WTC11 (cell line): Measurements from ENCODE around the gene PLSCR4. TPM values are rescaled to one million over a fixed set of nuclear protein-coding genes. Genes with fewer than 3 reads are reported as not detected.
"Not testable (repeated sequence)": the region's sequence is repeated elsewhere in the genome, so short reads cannot be mapped to it uniquely, and the experiment has no call there.

Experiments used
- ATAC-seq: fragments of 200-7000 bp; cut with Tn5 transposase; 2 replicates; pipeline ENCODE4 v1.10.0; 2021; ENCODE audit warnings: mild to moderate bottlenecking, moderate library complexity
- CTCF ChIA-PET: fragments of 300-600 bp; sonication (Branson Sonifier 250); formaldehyde crosslinking; loops from one replicate; lab custom pipeline; 2021; ENCODE audit warnings: antibody characterized with exemption; lab: Charles Lee
- POLR2A ChIA-PET: fragments of 350-600 bp; sonication (Branson Sonifier 250); formaldehyde crosslinking; loops from one replicate; lab custom pipeline; 2021; ENCODE audit warnings: antibody characterized with exemption; lab: Charles Lee
- DNase-seq: peaks from one replicate; pipeline ENCODE4 v3.0.0; 2021; ENCODE audit warnings: low spot score
- H3K27ac Mint-ChIP-seq: 2 replicates; pipeline ENCODE4 v1.8.0; 2021; ENCODE audit warnings: mixed read lengths
- H3K27me3 Mint-ChIP-seq: 2 replicates; pipeline ENCODE4 v1.8.0; 2021; ENCODE audit warnings: low read depth, mild to moderate bottlenecking, moderate library complexity, mixed read lengths
- H3K36me3 Mint-ChIP-seq: 2 replicates; pipeline ENCODE4 v1.8.0; 2021; ENCODE audit warnings: mixed read lengths
- H3K4me1 Mint-ChIP-seq: 2 replicates; pipeline ENCODE4 v1.8.0; 2022; ENCODE audit warnings: mixed read lengths
- H3K4me3 Mint-ChIP-seq: 2 replicates; pipeline ENCODE4 v1.8.0; 2021; ENCODE audit warnings: mild to moderate bottlenecking, moderate library complexity, mixed read lengths
- H3K9me3 Mint-ChIP-seq: 2 replicates; pipeline ENCODE4 v1.8.0; 2021; ENCODE audit warnings: mixed read lengths
- CDX4 ChIP-seq: fragments of 250-450 bp; sonication (Bioruptor Pico); IDR thresholded peaks from 2 replicates; pipeline ENCODE4 v1.9.0; 2021; ENCODE audit warnings: moderate library complexity, mild to moderate bottlenecking, inconsistent platforms, borderline replicate concordance
- ESRRA ChIP-seq: sonication (generic); formaldehyde crosslinking; IDR thresholded peaks from 2 replicates; pipeline ENCODE4 v1.8.1; 2022; ENCODE audit warnings: mild to moderate bottlenecking, missing genetic modification reagents, borderline replicate concordance
- HMGA2 ChIP-seq: fragments of 250-450 bp; sonication (Bioruptor Pico); IDR thresholded peaks from 2 replicates; pipeline ENCODE4 v1.4.0; 2021; ENCODE audit warnings: mild to moderate bottlenecking, moderate library complexity
- IRF2 ChIP-seq: sonication (generic); formaldehyde crosslinking; IDR thresholded peaks from 2 replicates; pipeline ENCODE4 v1.8.0; 2022; ENCODE audit warnings: low read depth, missing genetic modification reagents, borderline replicate concordance
- MYBL2 ChIP-seq: sonication (generic); formaldehyde crosslinking; IDR thresholded peaks from 2 replicates; pipeline ENCODE4 v1.8.1; 2023; ENCODE audit warnings: mild to moderate bottlenecking, moderate library complexity, missing genetic modification reagents
- NR3C1 ChIP-seq: sonication (generic); formaldehyde crosslinking; conservative IDR thresholded peaks from 2 replicates; pipeline ENCODE4 v1.8.1; 2023; ENCODE audit warnings: low read depth, mild to moderate bottlenecking, missing genetic modification reagents
- PREB ChIP-seq: sonication (generic); formaldehyde crosslinking; IDR thresholded peaks from 2 replicates; pipeline ENCODE4 v1.8.1; 2022; ENCODE audit warnings: mild to moderate bottlenecking, missing genetic modification reagents, moderate library complexity, borderline replicate concordance
- STAT6 ChIP-seq: sonication (generic); formaldehyde crosslinking; conservative IDR thresholded peaks from 2 replicates; pipeline ENCODE4 v1.8.1; 2023; ENCODE audit warnings: mild to moderate bottlenecking, low read depth, missing genetic modification reagents, moderate library complexity
- USF1 ChIP-seq: sonication (generic); formaldehyde crosslinking; IDR thresholded peaks from 2 replicates; pipeline ENCODE4 v1.8.0; 2022; ENCODE audit warnings: mild to moderate bottlenecking, missing genetic modification reagents
- ZNF121 ChIP-seq: sonication (generic); formaldehyde crosslinking; IDR thresholded peaks from 2 replicates; pipeline ENCODE4 v1.8.0; 2023; ENCODE audit warnings: missing genetic modification reagents
- ZNF425 ChIP-seq: fragments of 250-450 bp; sonication (Bioruptor Pico); conservative IDR thresholded peaks from 2 replicates; pipeline ENCODE4 v1.9.0; 2021; ENCODE audit warnings: mild to moderate bottlenecking
- ZSCAN18 ChIP-seq: fragments of 250-450 bp; sonication (Bioruptor Pico); IDR thresholded peaks from 2 replicates; pipeline ENCODE4 v2.1.2; 2022; ENCODE audit warnings: mild to moderate bottlenecking, moderate library complexity
- total RNA-seq: library from RNA; stranded (reverse); gene quantifications from 3 replicates; pipeline ENCODE4 v1.2.3, GENCODE V29; 2021

PLSCR4 gene
- total RNA-seq, 1 experiment from 2014 or later, result 3.5 TPM

GRCh38 chr3:146256851-146257486, 6.1 kb upstream of the PLSCR4 start (continued):
- TF ChIP-seq ZNF425, result 0 out of 2 replicates have a peak, but pooled peaks have one; percentile 24
- TF ChIP-seq PREB (CRISPR knock-in tag), result no peak
- no peak for TF ChIP-seq NR3C1 (CRISPR knock-in tag)
- TF ChIP-seq, all 79 proteins: peak for 3

- CTCF ChIA-PET, DNase-seq, H3K27ac Mint-ChIP-seq, H3K4me3 Mint-ChIP-seq, ATAC-seq, POLR2A ChIA-PET: not testable (repeated sequence)
- Mint-ChIP-seq H3K9me3 (peaks cover 49% of the 10 kb centered on the region), H3K27me3 (peaks cover 15% of the 10 kb centered on the region), H3K4me1 (peaks cover 24% of the 10 kb centered on the region)
- peak; percentile 45; the same call in 1 of the 2 replicates for TF ChIP-seq ZNF121 (CRISPR knock-in tag)
- TF ChIP-seq, all 79 proteins: peak for 1; not testable (repeated sequence) for 78
- peaks cover 50% of the 10 kb centered on the region for H3K36me3 Mint-ChIP-seq
Observed at GRCh38 chr3:146252445-146252844, 1.5 kb upstream of the PLSCR4 start.

GRCh38 chr3:146249921-146250320, 984 bp downstream of the PLSCR4 start:
- ATAC-seq (no peak), DNase-seq (no peak)
- no peak overlapping the region for H3K27ac Mint-ChIP-seq
- H3K4me1 Mint-ChIP-seq, result 0 out of 2 replicates have a peak, but pooled peaks cover 4% of the 10 kb centered on the region
- H3K36me3 Mint-ChIP-seq, result peaks cover 32% of the 10 kb centered on the region
- H3K27me3 Mint-ChIP-seq, result peaks cover 15% of the 10 kb centered on the region
- TF ChIP-seq ESRRA (CRISPR knock-in tag) (no peak), ZSCAN18 (CRISPR knock-in tag) (no peak), CDX4 (CRISPR knock-in tag) (no peak), HMGA2 (no peak), STAT6 (CRISPR knock-in tag) (no peak)
- H3K9me3 Mint-ChIP-seq, result peaks cover 31% of the 10 kb centered on the region
- CTCF ChIA-PET, result no interaction called here
- H3K4me3 Mint-ChIP-seq, result peak overlapping the region; percentile 82
- POLR2A ChIA-PET, result no interaction called here

- no peak overlapping the region for H3K27ac Mint-ChIP-seq
- H3K9me3 Mint-ChIP-seq, result peaks cover 17% of the 10 kb centered on the region
- ATAC-seq (no peak), DNase-seq (no peak)
- H3K4me3 Mint-ChIP-seq, result no peak overlapping the region
- peaks cover 15% of the 10 kb centered on the region for H3K27me3 Mint-ChIP-seq
- H3K36me3 Mint-ChIP-seq, result peaks cover 14% of the 10 kb centered on the region
- ChIA-PET POLR2A (no interaction called here), CTCF (no interaction called here)
- 0 out of 2 replicates have a peak, but pooled peaks cover 4% of the 10 kb centered on the region for H3K4me1 Mint-ChIP-seq
- no peak for TF ChIP-seq IRF2
- TF ChIP-seq ZNF425, result no peak
- TF ChIP-seq USF1 (CRISPR knock-in tag), result no peak
- TF ChIP-seq MYBL2, result no peak
Observed at GRCh38 chr3:146247911-146248310, 3.0 kb downstream of the PLSCR4 start.
